Kidney glomerular epithelial cell (primary cell): ENCODE measurements around the gene TM4SF4.

Experiments
- DNase-seq: peaks from one replicate; lab custom pipeline; 2025; lab: John Stamatoyannopoulos, UW

TM4SF4 gene

GRCh38 chr3:149548669-149549065, 74.2 kb downstream of the TM4SF4 start:
- no peak for DNase-seq

GRCh38 chr3:149551500-149551899, 77.0 kb downstream of the TM4SF4 start:
- DNase-seq = no peak

DNA sequence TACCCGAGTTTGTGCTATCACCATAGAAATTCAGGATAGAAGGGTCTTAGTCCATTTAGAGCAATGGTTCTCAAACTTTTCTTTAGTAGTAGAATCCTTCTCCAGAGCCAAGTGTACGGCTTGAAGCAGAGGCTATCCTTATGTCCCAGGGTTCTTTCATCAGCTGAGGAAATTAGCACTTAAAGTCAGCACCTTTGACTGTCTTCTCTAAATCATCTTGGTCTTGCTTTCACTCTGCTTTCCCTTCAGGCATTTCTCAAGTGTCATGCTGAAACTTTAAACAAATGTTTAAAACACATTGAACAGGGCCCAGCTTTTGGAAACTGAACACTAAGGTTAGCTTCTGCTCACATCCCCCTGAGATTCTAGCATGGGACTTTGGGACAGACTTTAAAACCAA, 78.2 kb downstream of the TM4SF4 start:
- DNase-seq = no peak
